Measurements from ENCODE around the gene PTGDS.

Gene PTGDS

GRCh38 chr9:136977223-136977622 lies at the start of gene PTGDS:
TSS of gene PTGDS (plus strand) at chr9:136977504. CDS start at chr9:136977579, 75 bp downstream.
- no peak for DNase-seq
- Mint-ChIP-seq H3K4me1 (ENCODE audit: low read depth) (peaks cover 20% of the 10 kb centered on the region), H3K27ac (no peak within 1 kb of the TSS), H3K4me3 (no peak within 1 kb of the TSS), H3K27me3 (peaks cover 6% of the 10 kb centered on the region), H3K9me3 (no peaks in the 10 kb centered on the region), H3K36me3 (ENCODE audit: low read depth) (no peaks in the 10 kb centered on the region)

GRCh38 chr9:136928591-136928990 lies 48.7 kb upstream of the PTGDS start:
- DNase-seq, result no peak
- peaks cover 15% of the 10 kb centered on the region for H3K4me1 Mint-ChIP-seq (ENCODE audit: low read depth)
- no peaks in the 10 kb centered on the region for H3K27me3 Mint-ChIP-seq
- H3K9me3 Mint-ChIP-seq, result no peaks in the 10 kb centered on the region
- H3K4me3 Mint-ChIP-seq, result no peak overlapping the region
- H3K36me3 Mint-ChIP-seq (ENCODE audit: low read depth), result peaks cover 78% of the 10 kb centered on the region
- H3K27ac Mint-ChIP-seq, result peak overlapping the region; percentile 56

GRCh38 chr9:136930014-136930413 lies 47.3 kb upstream of the PTGDS start:
- Mint-ChIP-seq H3K27ac (peak overlapping the region; percentile 37), H3K36me3 (ENCODE audit: low read depth) (peaks cover 75% of the 10 kb centered on the region), H3K27me3 (no peaks in the 10 kb centered on the region), H3K4me1 (ENCODE audit: low read depth) (peaks cover 15% of the 10 kb centered on the region), H3K4me3 (no peak overlapping the region), H3K9me3 (no peaks in the 10 kb centered on the region)
- DNase-seq, result no peak

- peak overlapping the region; percentile 72 for H3K27ac Mint-ChIP-seq
- H3K9me3 Mint-ChIP-seq, result no peaks in the 10 kb centered on the region
- no peaks in the 10 kb centered on the region for H3K27me3 Mint-ChIP-seq
- peaks cover 23% of the 10 kb centered on the region for H3K4me1 Mint-ChIP-seq (ENCODE audit: low read depth)
- H3K4me3 Mint-ChIP-seq, result no peak overlapping the region
- DNase-seq, result no peak
- peaks cover 72% of the 10 kb centered on the region for H3K36me3 Mint-ChIP-seq (ENCODE audit: low read depth)
These were observed 45.6 kb upstream of the PTGDS start for GRCh38 chr9:136931611-136932130.

GRCh38 chr9:136934277-136934676 lies 43.0 kb upstream of the PTGDS start:
- DNase-seq, result no peak
- Mint-ChIP-seq H3K27ac (no peak overlapping the region), H3K9me3 (no peaks in the 10 kb centered on the region), H3K27me3 (no peaks in the 10 kb centered on the region), H3K36me3 (ENCODE audit: low read depth) (peaks cover 73% of the 10 kb centered on the region), H3K4me1 (ENCODE audit: low read depth) (peaks cover 21% of the 10 kb centered on the region), H3K4me3 (no peak overlapping the region)

GRCh38 chr9:136935651-136936050 lies 41.7 kb upstream of the PTGDS start:
- peak overlapping the region; percentile 47 for H3K27ac Mint-ChIP-seq
- H3K36me3 Mint-ChIP-seq (ENCODE audit: low read depth), result peaks cover 74% of the 10 kb centered on the region
- H3K9me3 Mint-ChIP-seq, result no peaks in the 10 kb centered on the region
- peaks cover 21% of the 10 kb centered on the region for H3K4me1 Mint-ChIP-seq (ENCODE audit: low read depth)
- H3K4me3 Mint-ChIP-seq, result no peak overlapping the region
- no peak for DNase-seq
- no peaks in the 10 kb centered on the region for H3K27me3 Mint-ChIP-seq

- Mint-ChIP-seq H3K27me3 (no peaks in the 10 kb centered on the region), H3K4me3 (no peak overlapping the region), H3K27ac (peak overlapping the region; percentile 22), H3K36me3 (ENCODE audit: low read depth) (peaks cover 77% of the 10 kb centered on the region), H3K4me1 (ENCODE audit: low read depth) (peaks cover 18% of the 10 kb centered on the region), H3K9me3 (no peaks in the 10 kb centered on the region)
- no peak for DNase-seq
These were observed 40.6 kb upstream of the PTGDS start for GRCh38 chr9:136936645-136937170.

GRCh38 chr9:136937186-136938001 lies 39.9 kb upstream of the PTGDS start:
- Mint-ChIP-seq H3K27me3 (no peaks in the 10 kb centered on the region), H3K4me1 (ENCODE audit: low read depth) (peaks cover 14% of the 10 kb centered on the region), H3K9me3 (no peaks in the 10 kb centered on the region), H3K27ac (no peak overlapping the region), H3K36me3 (ENCODE audit: low read depth) (peaks cover 77% of the 10 kb centered on the region), H3K4me3 (no peak overlapping the region)
- no peak for DNase-seq

- H3K36me3 Mint-ChIP-seq (ENCODE audit: low read depth), result peaks cover 75% of the 10 kb centered on the region
- peaks cover 18% of the 10 kb centered on the region for H3K4me1 Mint-ChIP-seq (ENCODE audit: low read depth)
- peak overlapping the region; percentile 8 for H3K27ac Mint-ChIP-seq
- no peaks in the 10 kb centered on the region for H3K9me3 Mint-ChIP-seq
- H3K27me3 Mint-ChIP-seq, result no peaks in the 10 kb centered on the region
- no peak for DNase-seq
- H3K4me3 Mint-ChIP-seq, result no peak overlapping the region
These were observed 37.8 kb upstream of the PTGDS start for GRCh38 chr9:136939431-136939995.

GRCh38 chr9:136939996-136940525 lies 37.2 kb upstream of the PTGDS start:
- Mint-ChIP-seq H3K4me1 (ENCODE audit: low read depth) (peaks cover 22% of the 10 kb centered on the region), H3K9me3 (no peaks in the 10 kb centered on the region), H3K27ac (no peak overlapping the region), H3K27me3 (no peaks in the 10 kb centered on the region), H3K4me3 (peak overlapping the region; percentile 23), H3K36me3 (ENCODE audit: low read depth) (peaks cover 72% of the 10 kb centered on the region)
- no peak for DNase-seq

- Mint-ChIP-seq H3K4me1 (ENCODE audit: low read depth) (peaks cover 22% of the 10 kb centered on the region), H3K36me3 (ENCODE audit: low read depth) (peaks cover 70% of the 10 kb centered on the region), H3K27ac (peak overlapping the region; percentile 26), H3K27me3 (no peaks in the 10 kb centered on the region), H3K4me3 (no peak overlapping the region), H3K9me3 (no peaks in the 10 kb centered on the region)
- no peak for DNase-seq
These were observed 36.6 kb upstream of the PTGDS start for GRCh38 chr9:136940526-136941230.

GRCh38 chr9:136941231-136942111 lies 35.8 kb upstream of the PTGDS start:
- Mint-ChIP-seq H3K4me3 (no peak overlapping the region), H3K4me1 (ENCODE audit: low read depth) (peaks cover 18% of the 10 kb centered on the region), H3K27me3 (no peaks in the 10 kb centered on the region), H3K36me3 (ENCODE audit: low read depth) (peaks cover 66% of the 10 kb centered on the region), H3K9me3 (no peaks in the 10 kb centered on the region), H3K27ac (peak overlapping the region; percentile 49)
- DNase-seq, result no peak

GRCh38 chr9:136942112-136942880 lies 35.0 kb upstream of the PTGDS start:
- H3K27me3 Mint-ChIP-seq, result no peaks in the 10 kb centered on the region
- no peak for DNase-seq
- H3K4me3 Mint-ChIP-seq, result peak overlapping the region; percentile 82
- H3K9me3 Mint-ChIP-seq, result no peaks in the 10 kb centered on the region
- peak overlapping the region; percentile 71 for H3K27ac Mint-ChIP-seq
- peaks cover 60% of the 10 kb centered on the region for H3K36me3 Mint-ChIP-seq (ENCODE audit: low read depth)
- peaks cover 17% of the 10 kb centered on the region for H3K4me1 Mint-ChIP-seq (ENCODE audit: low read depth)
